Measurements from ENCODE around the gene RBM47. TPM values are rescaled to one million over a fixed set of nuclear protein-coding genes. Genes with fewer than 3 reads are reported as not detected.

The RBM47 gene
- total and polyA plus RNA-seq, 2 of the 4 experiments (the other 2 are of a cell fraction): 0.44 to 1.1 TPM

DNA sequence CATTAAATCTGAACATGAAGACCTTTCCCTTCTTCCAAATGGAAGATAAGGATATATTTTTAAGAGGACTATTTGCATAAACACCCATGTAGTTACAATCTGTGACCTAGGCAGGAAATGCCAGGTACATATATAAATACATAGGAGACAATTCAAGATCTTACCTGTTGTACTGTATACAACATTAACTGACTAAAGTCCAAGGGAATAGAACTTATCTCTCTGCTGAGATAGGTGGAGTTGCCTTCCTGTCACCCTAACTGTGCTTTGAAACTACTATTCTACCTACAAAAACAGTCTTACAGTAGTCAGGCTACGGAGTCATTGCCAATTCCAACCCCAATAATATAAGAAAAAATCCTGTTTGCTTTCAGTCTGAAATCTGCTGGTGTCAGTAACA lies 188.2 kb downstream of the RBM47 start:
- no peak overlapping the region for H2BK15ac ChIP-seq (ENCODE audit: low read depth, low read length)
- no peaks in the 10 kb centered on the region for H4K20me1 ChIP-seq (ENCODE audit: insufficient read depth, low read length)
- H3K9ac ChIP-seq (ENCODE audit: low read depth, low read length): no peak overlapping the region
- CTCF ChIA-PET: no interaction called here
- H3K23ac ChIP-seq (ENCODE audit: low read depth, low read length): no peak overlapping the region
- H2AK5ac ChIP-seq (ENCODE audit: low read depth, low read length): no peak overlapping the region
- ATAC-seq (ENCODE audit: low read depth) (no peak), DNase-seq (no peak)
- no peaks in the 10 kb centered on the region for H3K36me3 ChIP-seq (ENCODE audit: control insufficient read depth, insufficient read depth, low read length)
- no peak overlapping the region for H2BK5ac ChIP-seq (ENCODE audit: low read depth, low read length, poor library complexity, severe bottlenecking)
- H3K18ac ChIP-seq (ENCODE audit: low read depth, low read length): no peak overlapping the region
- TF ChIP-seq BHLHE40 (IDR thresholded peaks at IDR 0.05; ENCODE audit: low read depth, low read length): no peak
- TF ChIP-seq, protein P1, sequence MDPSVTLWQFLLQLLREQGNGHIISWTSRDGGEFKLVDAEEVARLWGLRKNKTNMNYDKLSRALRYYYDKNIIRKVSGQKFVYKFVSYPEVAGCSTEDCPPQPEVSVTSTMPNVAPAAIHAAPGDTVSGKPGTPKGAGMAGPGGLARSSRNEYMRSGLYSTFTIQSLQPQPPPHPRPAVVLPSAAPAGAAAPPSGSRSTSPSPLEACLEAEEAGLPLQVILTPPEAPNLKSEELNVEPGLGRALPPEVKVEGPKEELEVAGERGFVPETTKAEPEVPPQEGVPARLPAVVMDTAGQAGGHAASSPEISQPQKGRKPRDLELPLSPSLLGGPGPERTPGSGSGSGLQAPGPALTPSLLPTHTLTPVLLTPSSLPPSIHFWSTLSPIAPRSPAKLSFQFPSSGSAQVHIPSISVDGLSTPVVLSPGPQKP (IDR thresholded peaks at IDR 0.05; ENCODE audit: borderline replicate concordance, low read depth, low read length): no peak
- no peak for TF ChIP-seq CTCF (conservative IDR thresholded peaks at IDR 0.05; ENCODE audit: low read depth, low read length)
- no peak for TF ChIP-seq POLR2A (IDR thresholded peaks at IDR 0.05; ENCODE audit: low read depth, low read length)
- no peak for TF ChIP-seq CHD1 (IDR thresholded peaks at IDR 0.05; ENCODE audit: low read depth, low read length)
- no peak for TF ChIP-seq FOS (IDR thresholded peaks at IDR 0.05; ENCODE audit: low read depth, low read length)
- TF ChIP-seq RCOR1 (IDR thresholded peaks at IDR 0.05; ENCODE audit: insufficient replicate concordance, low read length): no peak
- TF ChIP-seq MAFK (IDR thresholded peaks at IDR 0.05; ENCODE audit: low read depth, low read length): no peak
- TF ChIP-seq, protein P2, sequence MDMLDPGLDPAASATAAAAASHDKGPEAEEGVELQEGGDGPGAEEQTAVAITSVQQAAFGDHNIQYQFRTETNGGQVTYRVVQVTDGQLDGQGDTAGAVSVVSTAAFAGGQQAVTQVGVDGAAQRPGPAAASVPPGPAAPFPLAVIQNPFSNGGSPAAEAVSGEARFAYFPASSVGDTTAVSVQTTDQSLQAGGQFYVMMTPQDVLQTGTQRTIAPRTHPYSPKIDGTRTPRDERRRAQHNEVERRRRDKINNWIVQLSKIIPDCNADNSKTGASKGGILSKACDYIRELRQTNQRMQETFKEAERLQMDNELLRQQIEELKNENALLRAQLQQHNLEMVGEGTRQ (IDR thresholded peaks at IDR 0.05; ENCODE audit: low read depth, low read length): no peak
- no peak for TF ChIP-seq MXI1 (IDR thresholded peaks at IDR 0.05; ENCODE audit: borderline replicate concordance, low read depth, low read length)
- TF ChIP-seq NFE2L2 (IDR thresholded peaks at IDR 0.05; ENCODE audit: low read depth, low read length): no peak
- no peak for TF ChIP-seq CEBPB (IDR thresholded peaks at IDR 0.05; ENCODE audit: low read depth, low read length)
- no peak for TF ChIP-seq SMC3 (IDR thresholded peaks at IDR 0.05; ENCODE audit: low read depth, low read length)
- TF ChIP-seq RAD21 (IDR thresholded peaks at IDR 0.05; ENCODE audit: low read length): no peak
- no peak for TF ChIP-seq RFX5 (IDR thresholded peaks at IDR 0.05; ENCODE audit: low read depth, low read length)
- H4K8ac ChIP-seq (ENCODE audit: low read depth in 2 of 2, low read length in 2 of 2): no peak overlapping the region
- no peak overlapping the region for H3K14ac ChIP-seq (replicated peaks; ENCODE audit: low read depth, low read length)
- H4K5ac ChIP-seq (ENCODE audit: low read depth, low read length): no peak overlapping the region
- in situ Hi-C loops (cut with MboI; ENCODE audit: low sequenced_read_pairs): no loop called here
- 0% methylated on average over 1 of the region's 1 CpG; no CpG with 5 or more reads in 1 of the 2 experiments for WGBS, 2 experiments (ENCODE audit: extremely low coverage in 2 of 2, insufficient read length in 1 of 2)
- no peak overlapping the region for H3K27ac ChIP-seq (ENCODE audit: insufficient read depth, low read length)
- H2BK20ac ChIP-seq (ENCODE audit: low read depth, low read length): no peak overlapping the region
- no peaks in the 10 kb centered on the region; the same call in 1 of the 2 replicates for H3K27me3 ChIP-seq (ENCODE audit: control insufficient read depth, insufficient read depth, low read length)
- dilution Hi-C loops (cut with HindIII; ENCODE audit: low sequenced_read_pairs, unreplicated experiment): no loop called here
- no peak overlapping the region for H3K56ac ChIP-seq (ENCODE audit: extremely low read depth, insufficient read depth, low read length)
- POLR2A ChIA-PET (ENCODE audit: unreplicated experiment): no interaction called here
- intact Hi-C loops (cut with micrococcal nuclease): no loop called here
- H3K9me1 ChIP-seq (ENCODE audit: insufficient read depth, low read length): no peaks in the 10 kb centered on the region
- no peak overlapping the region for H3K4ac ChIP-seq (ENCODE audit: low read depth, low read length)
- no peak overlapping the region for H3K4me2 ChIP-seq (ENCODE audit: low read depth, low read length)
- H3K79me1 ChIP-seq (ENCODE audit: low read depth in 1 of 2, low read length in 2 of 2): no peaks in the 10 kb centered on the region
- no peaks in the 10 kb centered on the region for H3K4me1 ChIP-seq (ENCODE audit: control insufficient read depth, insufficient read depth, low read length)
- H2AFZ ChIP-seq (replicated peaks; ENCODE audit: low read length, poor library complexity): no peak overlapping the region
- H3K4me3 ChIP-seq (ENCODE audit: insufficient read depth, low read depth, low read length): no peak overlapping the region
- BruUV-seq (replicated peaks): no TSS peak
- no peaks in the 10 kb centered on the region for H3K9me3 ChIP-seq (ENCODE audit: control insufficient read depth, insufficient read depth, low read length)
- no peak overlapping the region for H2BK120ac ChIP-seq (ENCODE audit: low read depth, low read length)
- no peak overlapping the region for H2AK9ac ChIP-seq (replicated peaks; ENCODE audit: low read depth, low read length, poor library complexity)
- no peak overlapping the region for H4K91ac ChIP-seq (ENCODE audit: insufficient read depth, low read depth, low read length)
